GM12864 (cell line): ENCODE measurements around the gene MPRIP.

ENCODE experiments used
- DNase-seq: peaks from one replicate; pipeline ENCODE4 v3.0.0-alpha.2; 2011; ENCODE audit warnings: low read depth
- H3K4me3 ChIP-seq: 2 replicates; pipeline ENCODE4 v1.5.1; 2011; ENCODE audit warnings: mild to moderate bottlenecking, low read depth, low read length, control low read depth
- CTCF ChIP-seq: IDR thresholded peaks from 2 replicates; pipeline ENCODE4 v1.5.1; 2011; ENCODE audit warnings: low read depth, mild to moderate bottlenecking, moderate library complexity, low read length, control low read depth, inconsistent platforms; ENCODE audit errors: missing control alignments

The MPRIP gene

GRCh38 chr17:17228521-17229279 is 186.4 kb downstream of the MPRIP start:
- TF ChIP-seq CTCF, result no peak
- H3K4me3 ChIP-seq, result no peak overlapping the region
- DNase-seq, result no peak

- TF ChIP-seq CTCF, result no peak
- no peak overlapping the region for H3K4me3 ChIP-seq
- DNase-seq, result no peak
Observed at GRCh38 chr17:17229416-17230384, 187.4 kb downstream of the MPRIP start.

- DNase-seq, result no peak
- H3K4me3 ChIP-seq, result no peak overlapping the region
- no peak for TF ChIP-seq CTCF
Observed at GRCh38 chr17:17231621-17232302, 189.5 kb downstream of the MPRIP start.

- DNase-seq, result no peak
- no peak overlapping the region for H3K4me3 ChIP-seq
- TF ChIP-seq CTCF, result no peak
Observed at GRCh38 chr17:17232303-17232621, 190.0 kb downstream of the MPRIP start.

- DNase-seq, result no peak
Observed at GRCh38 chr17:17235212-17236174, 193.2 kb downstream of the MPRIP start.

More at GRCh38 chr17:17235212-17236174, 193.2 kb downstream of the MPRIP start:
- TF ChIP-seq CTCF, result no peak
- H3K4me3 ChIP-seq, result peak overlapping the region; percentile 54
